H9 (cell line): ENCODE data around the gene PPP1R14B. TPM values are rescaled to one million over a fixed set of nuclear protein-coding genes. Genes with fewer than 3 reads are reported as not detected.

Source experiments
- DNase-seq: peaks from one replicate; pipeline ENCODE4 v3.0.0-alpha.2; 2017
- H2AFZ ChIP-seq: one replicate; pipeline ENCODE4 v1.6.1; 2013; ENCODE audit warnings: mild to moderate bottlenecking, low read length, control low read depth, moderate library complexity
- H2AK5ac ChIP-seq: 2 replicates; pipeline ENCODE4 v1.6.1; 2013; ENCODE audit warnings: low read length, control low read depth, mixed read lengths; ENCODE audit not compliant: insufficient read length
- H2BK120ac ChIP-seq: one replicate; pipeline ENCODE4 v1.6.1; 2013; ENCODE audit warnings: low read depth, mild to moderate bottlenecking, low read length, control low read depth, inconsistent platforms; ENCODE audit not compliant: poor library complexity, severe bottlenecking
- H2BK12ac ChIP-seq: 2 replicates; pipeline ENCODE4 v1.6.1; 2013; ENCODE audit warnings: low read length, control low read depth, mixed read lengths, low read depth; ENCODE audit not compliant: insufficient read length
- H2BK15ac ChIP-seq: 2 replicates; pipeline ENCODE4 v1.6.1; 2013; ENCODE audit warnings: low read depth, low read length, control low read depth
- H2BK20ac ChIP-seq: one replicate; pipeline ENCODE4 v1.6.1; 2013; ENCODE audit warnings: low read depth, mild to moderate bottlenecking, low read length, control low read depth, inconsistent platforms; ENCODE audit not compliant: poor library complexity, severe bottlenecking
- H2BK5ac ChIP-seq: 2 replicates; pipeline ENCODE4 v1.6.1; 2013; ENCODE audit warnings: low read length, control low read depth, mixed read lengths; ENCODE audit not compliant: insufficient read length
- H3K14ac ChIP-seq: 2 replicates; pipeline ENCODE4 v1.6.1; 2013; ENCODE audit warnings: low read length, control low read depth; ENCODE audit not compliant: insufficient read depth
- H3K18ac ChIP-seq: 2 replicates; pipeline ENCODE4 v1.6.1; 2013; ENCODE audit warnings: low read depth, mild to moderate bottlenecking, mixed read lengths, low read length, control low read depth; ENCODE audit not compliant: insufficient read length
- H3K23ac ChIP-seq: 2 replicates; pipeline ENCODE4 v1.6.1; 2013; ENCODE audit warnings: low read length, control low read depth, mixed read lengths, low read depth; ENCODE audit not compliant: insufficient read length
- H3K23me2 ChIP-seq: 2 replicates; pipeline ENCODE4 v1.6.1; 2013; ENCODE audit warnings: low read depth, mild to moderate bottlenecking, mixed read lengths, low read length, control low read depth; ENCODE audit not compliant: insufficient read length, poor library complexity, severe bottlenecking
- H3K27ac ChIP-seq: 2 replicates; pipeline ENCODE4 v1.5.1; 2013; ENCODE audit warnings: low read length, control low read depth, mixed read lengths, low read depth; ENCODE audit not compliant: insufficient read length
- H3K27me3 ChIP-seq: 2 replicates; pipeline ENCODE4 v1.6.1; 2013; ENCODE audit warnings: low read length, control low read depth, inconsistent platforms; ENCODE audit not compliant: insufficient read depth
- H3K4ac ChIP-seq: 2 replicates; pipeline ENCODE4 v1.6.1; 2013; ENCODE audit warnings: low read depth, mild to moderate bottlenecking, control low read depth, inconsistent platforms, low read length, moderate library complexity
- H3K4me1 ChIP-seq: 2 replicates; pipeline ENCODE4 v1.6.1; 2013; ENCODE audit warnings: low read length, control low read depth, inconsistent platforms; ENCODE audit not compliant: insufficient read depth
- H3K4me2 ChIP-seq: 2 replicates; pipeline ENCODE4 v1.6.1; 2013; ENCODE audit warnings: low read length, control low read depth, mixed read lengths; ENCODE audit not compliant: insufficient read length, insufficient read depth
- H3K56ac ChIP-seq: 2 replicates; pipeline ENCODE4 v1.6.1; 2013; ENCODE audit warnings: low read depth, mild to moderate bottlenecking, mixed read lengths, low read length, control low read depth; ENCODE audit not compliant: insufficient read length
- H3K79me1 ChIP-seq: 2 replicates; pipeline ENCODE4 v1.6.1; 2013; ENCODE audit warnings: low read depth, mild to moderate bottlenecking, moderate library complexity, low read length, control low read depth, inconsistent platforms; ENCODE audit not compliant: insufficient read depth, poor library complexity, severe bottlenecking
- H3K79me2 ChIP-seq: 2 replicates; pipeline ENCODE4 v1.6.1; 2013; ENCODE audit warnings: low read length, control low read depth, inconsistent platforms; ENCODE audit not compliant: insufficient read depth
- H3K9ac ChIP-seq: 2 replicates; pipeline ENCODE4 v1.6.1; 2013; ENCODE audit warnings: low read length, control low read depth, mixed read lengths; ENCODE audit not compliant: insufficient read length; ENCODE audit errors: extremely low read depth
- H3K9me3 ChIP-seq: one replicate; pipeline ENCODE4 v1.6.1; 2013; ENCODE audit warnings: low read depth, low read length, inconsistent platforms; ENCODE audit not compliant: control insufficient read depth
- H3T11ph ChIP-seq: one replicate; pipeline ENCODE4 v1.6.1; 2013; ENCODE audit warnings: mild to moderate bottlenecking, low read length, control low read depth, inconsistent platforms
- H4K20me1 ChIP-seq: one replicate; pipeline ENCODE4 v1.6.1; 2013; ENCODE audit not compliant: control insufficient read depth, insufficient read length, insufficient read depth
- H4K5ac ChIP-seq: 2 replicates; pipeline ENCODE4 v1.6.1; 2013; ENCODE audit warnings: low read depth, mild to moderate bottlenecking, mixed read lengths, low read length, control low read depth; ENCODE audit not compliant: insufficient read length
- H4K8ac ChIP-seq: replicated peaks from 2 replicates; pipeline ENCODE4 v1.6.1; 2013; ENCODE audit warnings: low read length, control low read depth, mixed read lengths, low read depth; ENCODE audit not compliant: insufficient read length
- H4K91ac ChIP-seq: 2 replicates; pipeline ENCODE4 v1.6.1; 2013; ENCODE audit warnings: low read depth, mild to moderate bottlenecking, moderate library complexity, mixed read lengths, low read length, control low read depth; ENCODE audit not compliant: insufficient read length
- H3K27ac Mint-ChIP-seq, 3 experiments: 2 replicates in 2 of 3; 3 replicates in 1 of 3; pipeline ENCODE4 v1.8.0; 2020 to 2021; ENCODE audit warnings: mixed read lengths in 3 of 3, mild to moderate bottlenecking in 1 of 3, moderate library complexity in 1 of 3
- H3K27me3 Mint-ChIP-seq: 2 replicates; pipeline ENCODE4 v1.8.0; 2021; ENCODE audit warnings: low read depth, mild to moderate bottlenecking, moderate library complexity, mixed read lengths
- H3K36me3 Mint-ChIP-seq, 3 experiments: 2 replicates in 2 of 3; 3 replicates in 1 of 3; pipeline ENCODE4 v1.8.0; 2020 to 2021; ENCODE audit warnings: low read depth in 3 of 3, mixed read lengths in 3 of 3; ENCODE audit not compliant: insufficient read depth in 1 of 3
- H3K4me1 Mint-ChIP-seq, 2 experiments: 2 replicates each; pipeline ENCODE4 v1.8.0; 2020; ENCODE audit warnings: mixed read lengths in 2 of 2
- H3K4me3 Mint-ChIP-seq, 2 experiments: 2 replicates in 1 of 2; 3 replicates in 1 of 2; pipeline ENCODE4 v1.8.0; 2020 to 2021; ENCODE audit warnings: mild to moderate bottlenecking in 2 of 2, mixed read lengths in 2 of 2, moderate library complexity in 1 of 2
- H3K9me3 Mint-ChIP-seq, 2 experiments: 2 replicates in 1 of 2; 3 replicates in 1 of 2; pipeline ENCODE4 v1.8.0; 2020; ENCODE audit warnings: mild to moderate bottlenecking in 2 of 2, mixed read lengths in 2 of 2, moderate library complexity in 1 of 2
- CTCF ChIP-seq: fragments of 200-600 bp; sonication (generic); conservative IDR thresholded peaks from 3 replicates; pipeline ENCODE4 v1.8.0; 2021; ENCODE audit warnings: antibody characterized with exemption, mild to moderate bottlenecking
- WGBS: extraction: QIAGEN DNeasy Blood & Tissue Kit; methylation state at CpG from one replicate; pipeline ENCODE4 v1.1.7; 2013; ENCODE audit warnings: missing lambda C conversion rate, low lambda C conversion rate, mixed read lengths; ENCODE audit not compliant: insufficient read length; ENCODE audit errors: extremely low coverage; 5-methylcytosine and 5-hydroxymethylcytosine counted together
- total RNA-seq: library from RNA; stranded (reverse); gene quantifications from 2 replicates; pipeline ENCODE4 v1.2.1, GENCODE V29; 2021

The PPP1R14B gene
- total RNA-seq, 1 experiment from 2014 or later, result 358 TPM

GRCh38 chr11:64292460-64293254 lies 45.9 kb upstream of the PPP1R14B start:
- H2BK15ac ChIP-seq, result no peak overlapping the region
- no peak overlapping the region for H3K4ac ChIP-seq
- Mint-ChIP-seq H3K27me3 (peaks cover 82% of the 10 kb centered on the region), H3K4me3 (peak overlapping the region; percentile 47 to 77; a peak in 4 of 5 replicates), H3K36me3 (peaks cover 0 to 2% (median 0%) of the 10 kb centered on the region in 3 experiments; a peak in 3 of 7 replicates), H3K27ac (no peak overlapping the region), H3K4me1 (peaks cover 3 to 17% of the 10 kb centered on the region in 2 experiments; a peak in 3 of 4 replicates), H3K9me3 (no peaks in the 10 kb centered on the region; a peak in 2 of 5 replicates)
- H3K18ac ChIP-seq, result no peak overlapping the region
- H3K9ac ChIP-seq, result no peak overlapping the region
- no peaks in the 10 kb centered on the region for H4K20me1 ChIP-seq
- no peak overlapping the region for H4K91ac ChIP-seq
- H3K79me1 ChIP-seq, result no peaks in the 10 kb centered on the region
- no peak overlapping the region for H3K27ac ChIP-seq
- no peak overlapping the region for H2BK20ac ChIP-seq
- H2AK5ac ChIP-seq, result no peak overlapping the region
- H4K5ac ChIP-seq, result no peak overlapping the region
- no peaks in the 10 kb centered on the region for H3K79me2 ChIP-seq
- H3K23me2 ChIP-seq, result peaks cover 3% of the 10 kb centered on the region
- no peak overlapping the region for H3T11ph ChIP-seq
- H3K4me1 ChIP-seq, result no peaks in the 10 kb centered on the region
- no peak overlapping the region for H2AFZ ChIP-seq
- no CpG with 5 or more reads among the region's 42 CpGs for WGBS
- H2BK120ac ChIP-seq, result no peak overlapping the region
- no peak overlapping the region for H2BK12ac ChIP-seq
- H3K27me3 ChIP-seq, result peaks cover 71% of the 10 kb centered on the region
- H4K8ac ChIP-seq, result no peak overlapping the region
- TF ChIP-seq CTCF, result no peak
- H3K14ac ChIP-seq, result no peak overlapping the region
- H2BK5ac ChIP-seq, result no peak overlapping the region
- H3K23ac ChIP-seq, result no peak overlapping the region
- H3K56ac ChIP-seq, result no peak overlapping the region
- no peak for DNase-seq
- no peaks in the 10 kb centered on the region for H3K9me3 ChIP-seq
- peak overlapping the region; percentile 58 for H3K4me2 ChIP-seq
